SK-N-SH (cell line): ENCODE data around the gene POP4. TPM values are rescaled to one million over a fixed set of nuclear protein-coding genes. Genes with fewer than 3 reads are reported as not detected.
A peak's percentile ranks its signal among the peaks of the same experiment; 100 is the strongest.

Source experiments
- CTCF ChIA-PET: fragments of 300-600, 350-600 bp; formaldehyde crosslinking; extraction: SDS; loops from one replicate; lab custom pipeline; 2021; lab: Yijun Ruan, JAX
- POLR2A ChIA-PET: fragments of 350-600 bp; sonication (Branson Sonifier 250); formaldehyde crosslinking; extraction: SDS; loops from one replicate; lab custom pipeline; 2020; ENCODE audit warnings: antibody characterized with exemption, inconsistent platforms; lab: Yijun Ruan, JAX
- DNase-seq: peaks from one replicate; pipeline ENCODE4 v3.0.0; 2012
- H2AFZ ChIP-seq: fragments of 200-600 bp; sonication (generic); 2 replicates; pipeline ENCODE4 v1.8.1; 2016; ENCODE audit warnings: antibody characterized with exemption, mild to moderate bottlenecking, low read depth
- H3F3A ChIP-seq: fragments of 200-600 bp; sonication (generic); replicated peaks from 2 replicates; pipeline ENCODE3; 2016; ENCODE audit warnings: antibody characterized with exemption, mild to moderate bottlenecking; ENCODE audit not compliant: insufficient read depth
- H3K27ac ChIP-seq, 2 experiments: fragments of 200-500 bp in 1 of 2; fragments of 200-600 bp in 1 of 2; sonication (Bioruptor generic) in 1 of 2; sonication (generic), shearing (Covaris generic) in 1 of 2; 2 replicates each; pipeline versions ENCODE4 v1.5.1 to v1.6.1; 2014 to 2016; ENCODE audit warnings: low read depth in 2 of 2, inconsistent platforms in 1 of 2, low read length in 1 of 2, mild to moderate bottlenecking in 1 of 2, mixed read lengths in 1 of 2
- H3K27me3 ChIP-seq: fragments of 200-600 bp; sonication (generic), shearing (Covaris generic); 2 replicates; pipeline ENCODE4 v1.6.1; 2016; ENCODE audit warnings: mixed run types; ENCODE audit not compliant: insufficient read depth
- H3K36me3 ChIP-seq, 2 experiments: fragments of 200-500 bp in 1 of 2; fragments of 200-600 bp in 1 of 2; sonication (Bioruptor generic) in 1 of 2; sonication (generic) in 1 of 2; replicated peaks in 1 of 2; 2 replicates each; pipeline versions ENCODE3 to v1.5.1; 2014 to 2016; ENCODE audit warnings: low read length in 1 of 2, mild to moderate bottlenecking in 1 of 2; ENCODE audit not compliant: insufficient read depth in 2 of 2, control insufficient read depth in 1 of 2
- H3K4me1 ChIP-seq, 2 experiments: fragments of 200-500 bp in 1 of 2; fragments of 200-600 bp in 1 of 2; sonication (Bioruptor generic) in 1 of 2; sonication (generic), shearing (Covaris generic) in 1 of 2; 2 replicates each; pipeline versions ENCODE4 v1.5.1 to v1.6.1; 2014 to 2016; ENCODE audit warnings: low read depth in 1 of 2, low read length in 1 of 2, mixed run types in 1 of 2; ENCODE audit not compliant: insufficient read depth in 2 of 2, control insufficient read depth in 1 of 2
- H3K4me2 ChIP-seq: fragments of 200-600 bp; sonication (generic), shearing (Covaris generic); 2 replicates; pipeline ENCODE4 v1.6.1; 2017; ENCODE audit warnings: mixed run types
- H3K4me3 ChIP-seq, 2 experiments: fragments of 200-500 bp in 1 of 2; fragments of 200-600 bp in 1 of 2; sonication (Bioruptor generic) in 1 of 2; sonication (generic), shearing (Covaris generic) in 1 of 2; 2 replicates each; pipeline versions ENCODE4 v1.5.1 to v1.8.1; 2014 to 2016; ENCODE audit warnings: low read depth in 2 of 2, inconsistent platforms in 1 of 2, low read length in 1 of 2, mild to moderate bottlenecking in 1 of 2, mixed read lengths in 1 of 2, moderate library complexity in 1 of 2
- H3K79me2 ChIP-seq: fragments of 200-600 bp; sonication (generic); 2 replicates; pipeline ENCODE4 v1.8.1; 2017; ENCODE audit warnings: mild to moderate bottlenecking; ENCODE audit not compliant: insufficient read depth
- H3K9ac ChIP-seq: fragments of 200-600 bp; sonication (generic); 2 replicates; pipeline ENCODE4 v1.6.1; 2017; ENCODE audit warnings: mixed run types
- H3K9me2 ChIP-seq: fragments of 200-600 bp; sonication (generic); 2 replicates; pipeline ENCODE4 v1.6.1; 2017; ENCODE audit warnings: mixed run types
- H3K9me3 ChIP-seq: fragments of 200-600 bp; sonication (generic); 2 replicates; pipeline ENCODE4 v1.6.1; 2017; ENCODE audit warnings: mixed run types, mild to moderate bottlenecking, moderate library complexity
- H4K20me1 ChIP-seq: fragments of 200-600 bp; sonication (generic); 2 replicates; pipeline ENCODE4 v1.6.1; 2017; ENCODE audit warnings: mild to moderate bottlenecking, mixed run types; ENCODE audit not compliant: insufficient read depth
- FOXJ3 ChIP-seq: sonication (generic); formaldehyde crosslinking; IDR thresholded peaks from 2 replicates; pipeline ENCODE4 v1.5.1; 2020; ENCODE audit warnings: mild to moderate bottlenecking, missing genetic modification reagents
- GABPA ChIP-seq: IDR thresholded peaks from 2 replicates; pipeline ENCODE4 v1.4.0; 2012; ENCODE audit warnings: low read depth, mild to moderate bottlenecking
- MEF2A ChIP-seq: IDR thresholded peaks from 2 replicates; pipeline ENCODE4 v1.4.0; 2012; ENCODE audit warnings: low read depth, borderline replicate concordance
- NFIC ChIP-seq: IDR thresholded peaks from 2 replicates; pipeline ENCODE4 v1.4.0; 2012; ENCODE audit warnings: borderline replicate concordance
- POLR2AphosphoS5 ChIP-seq: IDR thresholded peaks from 2 replicates; pipeline ENCODE4 v1.6.1; 2012; ENCODE audit warnings: low read depth, low read length
- REST ChIP-seq: IDR thresholded peaks from 2 replicates; pipeline ENCODE4 v1.6.1; 2012; ENCODE audit warnings: mild to moderate bottlenecking, low read depth, low read length, moderate library complexity
- RXRA ChIP-seq: IDR thresholded peaks from 2 replicates; pipeline ENCODE4 v1.4.0; 2012; ENCODE audit warnings: low read depth, mild to moderate bottlenecking, borderline replicate concordance
- SMC3 ChIP-seq: IDR thresholded peaks from 2 replicates; pipeline ENCODE4 v1.6.1; 2012; ENCODE audit warnings: low read depth, low read length, improper control_type of control experiment
- TEAD4 ChIP-seq: IDR thresholded peaks from 2 replicates; pipeline ENCODE4 v1.4.0; 2012; ENCODE audit warnings: mild to moderate bottlenecking, borderline replicate concordance; ENCODE audit not compliant: insufficient read depth
- YY1 ChIP-seq: IDR thresholded peaks from 2 replicates; pipeline ENCODE4 v1.4.0; 2012; ENCODE audit warnings: low read depth, mild to moderate bottlenecking
- WGBS: methylation state at CpG from one replicate; pipeline ENCODE4 v1.1.6; 2017; ENCODE audit warnings: low lambda C conversion rate; 5-methylcytosine and 5-hydroxymethylcytosine counted together
- polyA plus RNA-seq, 3 experiments: library from polyadenylated mRNA; depleted of rRNA; stranded (reverse); fragments of >200 nt; gene quantifications; 2 replicates each; pipeline ENCODE4 v1.2.3, GENCODE V29; 2012
- TF ChIP-seq, protein P1 (sequence below): IDR thresholded peaks from 2 replicates; pipeline ENCODE4; 2012
- TF ChIP-seq, protein P2 (sequence below): fragments of 150-350 bp; IDR thresholded peaks from 2 replicates; pipeline ENCODE4 v1.6.1; 2016; ENCODE audit warnings: mild to moderate bottlenecking, low read depth, low read length

Gene POP4
- polyA plus RNA-seq, 1 of the 3 experiments (the other 2 are of a cell fraction) = 75.4 TPM

GRCh38 chr19:29660835-29661234 is 54.8 kb downstream of the POP4 start (continued):
- TF ChIP-seq REST = no peak
- no peak for TF ChIP-seq SMC3
- TF ChIP-seq RXRA = no peak
- no peak for TF ChIP-seq TEAD4
- no peak for TF ChIP-seq MEF2A
- no peak for TF ChIP-seq YY1

- TF ChIP-seq POLR2AphosphoS5 = no peak
- TF ChIP-seq TEAD4 = no peak
- no peak for TF ChIP-seq NFIC
- TF ChIP-seq YY1 = no peak
- TF ChIP-seq, protein P1, sequence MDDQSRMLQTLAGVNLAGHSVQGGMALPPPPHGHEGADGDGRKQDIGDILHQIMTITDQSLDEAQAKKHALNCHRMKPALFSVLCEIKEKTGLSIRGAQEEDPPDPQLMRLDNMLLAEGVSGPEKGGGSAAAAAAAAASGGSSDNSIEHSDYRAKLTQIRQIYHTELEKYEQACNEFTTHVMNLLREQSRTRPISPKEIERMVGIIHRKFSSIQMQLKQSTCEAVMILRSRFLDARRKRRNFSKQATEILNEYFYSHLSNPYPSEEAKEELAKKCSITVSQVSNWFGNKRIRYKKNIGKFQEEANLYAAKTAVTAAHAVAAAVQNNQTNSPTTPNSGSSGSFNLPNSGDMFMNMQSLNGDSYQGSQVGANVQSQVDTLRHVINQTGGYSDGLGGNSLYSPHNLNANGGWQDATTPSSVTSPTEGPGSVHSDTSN = no peak
- TF ChIP-seq SMC3 = no peak
- TF ChIP-seq, protein P2, sequence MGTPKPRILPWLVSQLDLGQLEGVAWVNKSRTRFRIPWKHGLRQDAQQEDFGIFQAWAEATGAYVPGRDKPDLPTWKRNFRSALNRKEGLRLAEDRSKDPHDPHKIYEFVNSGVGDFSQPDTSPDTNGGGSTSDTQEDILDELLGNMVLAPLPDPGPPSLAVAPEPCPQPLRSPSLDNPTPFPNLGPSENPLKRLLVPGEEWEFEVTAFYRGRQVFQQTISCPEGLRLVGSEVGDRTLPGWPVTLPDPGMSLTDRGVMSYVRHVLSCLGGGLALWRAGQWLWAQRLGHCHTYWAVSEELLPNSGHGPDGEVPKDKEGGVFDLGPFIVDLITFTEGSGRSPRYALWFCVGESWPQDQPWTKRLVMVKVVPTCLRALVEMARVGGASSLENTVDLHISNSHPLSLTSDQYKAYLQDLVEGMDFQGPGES = no peak
- TF ChIP-seq GABPA = no peak
- TF ChIP-seq FOXJ3 (CRISPR knock-in tag) = no peak
- Histone ChIP-seq H4K20me1 (no peaks in the 10 kb centered on the region), H3K79me2 (peaks cover 3% of the 10 kb centered on the region; the same call in 1 of the 2 replicates), H3K4me1 (peaks cover 14 to 23% of the 10 kb centered on the region in 2 experiments; a peak in 3 of 4 replicates), H3K27me3 (no peaks in the 10 kb centered on the region), H3K9ac (peak overlapping the region; percentile 61; the same call in 1 of the 2 replicates), H3K4me2 (peak overlapping the region; percentile 69), H3K9me3 (no peaks in the 10 kb centered on the region), H2AFZ (peak overlapping the region; percentile 81), H3F3A (peaks cover 18% of the 10 kb centered on the region), H3K4me3 (peak overlapping the region in 1 of 2 experiments; percentile 21; a peak in 1 of 4 replicates), H3K27ac (peak overlapping the region; percentile 7 to 84; a peak in 3 of 4 replicates), H3K36me3 (no peaks in the 10 kb centered on the region), H3K9me2 (no peaks in the 10 kb centered on the region)
- no peak for DNase-seq
- CTCF ChIA-PET = interaction anchor here (1.1 to 3.4 kb wide), 4 partner anchors 15 to 54 kb away, joined by 3 to 17 read pairs (median 6); no protein-coding TSS in a partner anchor
- POLR2A ChIA-PET = interaction anchor here (1.3 kb wide), 1 partner anchor 32 kb away, joined by 3 read pairs; no protein-coding TSS in a partner anchor
- WGBS = 5% methylated on average over 1 of the region's 1 CpG
These were observed 56.2 kb downstream of the POP4 start for GRCh38 chr19:29662278-29662603.
